Measurements from ENCODE around the gene OR5C1. TPM values are rescaled to one million over a fixed set of nuclear protein-coding genes. Genes with fewer than 3 reads are reported as not detected.
"Not testable (repeated sequence)": the region's sequence is repeated elsewhere in the genome, so short reads cannot be mapped to it uniquely, and the experiment has no call there.

The OR5C1 gene
- total RNA-seq, 1 experiment from 2014 or later = not detected

DNA sequence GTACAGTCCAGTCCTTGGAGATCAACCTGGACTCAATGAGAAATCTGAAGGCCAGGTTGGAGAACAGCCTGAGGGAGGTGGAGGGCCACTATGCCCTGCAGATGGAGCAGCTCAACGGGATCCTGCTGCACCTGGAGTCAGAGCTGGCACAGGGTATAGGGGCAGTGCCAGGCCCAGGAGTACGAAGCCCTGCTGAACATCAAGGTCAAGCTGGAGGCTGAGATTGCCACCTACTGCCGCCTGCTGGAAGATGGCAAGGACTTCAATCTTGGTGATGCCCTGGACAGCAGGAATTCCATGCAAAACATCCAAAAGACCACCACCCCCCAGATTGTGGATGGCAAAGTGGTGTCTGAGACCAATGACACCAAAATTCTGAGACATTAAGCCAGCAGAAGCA lies 49.7 kb downstream of the OR5C1 start:
- not testable (repeated sequence) for H3K27ac ChIP-seq (ENCODE audit: insufficient read length, low read depth, low read length)
- WGBS (ENCODE audit: extremely low coverage, insufficient read length, low lambda C conversion rate) = no CpG with 5 or more reads among the region's 3 CpGs

More for the DNA sequence above, 49.7 kb downstream of the OR5C1 start:
- not testable (repeated sequence) for H4K5ac ChIP-seq (ENCODE audit: insufficient read length, low read depth, low read length); H3K27ac Mint-ChIP-seq; H3K23ac ChIP-seq (ENCODE audit: insufficient read length, low read depth, low read length); H2BK120ac ChIP-seq (ENCODE audit: low read depth, low read length, poor library complexity, severe bottlenecking); H2BK20ac ChIP-seq (ENCODE audit: low read depth, low read length, poor library complexity, severe bottlenecking); H2BK15ac ChIP-seq (ENCODE audit: low read depth, low read length); H3K18ac ChIP-seq (ENCODE audit: insufficient read length, low read depth, low read length); H2BK12ac ChIP-seq (ENCODE audit: insufficient read length, low read depth, low read length); H3K4me1 ChIP-seq (ENCODE audit: insufficient read depth, low read length); H3K56ac ChIP-seq (ENCODE audit: insufficient read length, low read depth, low read length); H3K9ac ChIP-seq (ENCODE audit: extremely low read depth, insufficient read length, low read length); H3K36me3 Mint-ChIP-seq (ENCODE audit: insufficient read depth in 1 of 3, low read depth in 3 of 3); H3K9me3 Mint-ChIP-seq; H3K27me3 ChIP-seq (ENCODE audit: insufficient read depth, low read length); H2BK5ac ChIP-seq (ENCODE audit: insufficient read length, low read length); H2AFZ ChIP-seq (ENCODE audit: low read length); H3K4ac ChIP-seq (ENCODE audit: low read depth, low read length); H3K79me2 ChIP-seq (ENCODE audit: insufficient read depth, low read length); H4K91ac ChIP-seq (ENCODE audit: insufficient read length, low read depth, low read length); H3K4me3 Mint-ChIP-seq; H4K20me1 ChIP-seq (ENCODE audit: control insufficient read depth, insufficient read depth, insufficient read length); H3K27me3 Mint-ChIP-seq (ENCODE audit: low read depth); DNase-seq; H3K14ac ChIP-seq (ENCODE audit: insufficient read depth, low read length); H3T11ph ChIP-seq (ENCODE audit: low read length); H3K79me1 ChIP-seq (ENCODE audit: insufficient read depth, low read depth, low read length, poor library complexity, severe bottlenecking); H3K23me2 ChIP-seq (ENCODE audit: insufficient read length, low read depth, low read length, poor library complexity, severe bottlenecking); H3K4me2 ChIP-seq (ENCODE audit: insufficient read depth, insufficient read length, low read length); H3K9me3 ChIP-seq (ENCODE audit: control insufficient read depth, low read depth, low read length); H2AK5ac ChIP-seq (ENCODE audit: insufficient read length, low read length); H4K8ac ChIP-seq (replicated peaks; ENCODE audit: insufficient read length, low read depth, low read length)
- peaks cover 8 to 11% of the 10 kb centered on the region in 2 experiments for H3K4me1 Mint-ChIP-seq
- TF ChIP-seq CTCF (conservative IDR thresholded peaks at IDR 0.05) = peak; percentile 39; the same call in 2 of the 3 replicates

Other genes with a start within 250 kb of the OR5C1 start
- gene OR1N2, start 235.8 kb upstream of the OR5C1 start, total RNA-seq (2021) = not detected in 2 replicates
- not detected in 2 replicates for gene OR1L8, start 205.5 kb upstream of the OR5C1 start, total RNA-seq (2021)
- not detected in 2 replicates for gene OR1Q1, start 174.2 kb upstream of the OR5C1 start, total RNA-seq (2021)
- gene OR1B1, start 131.3 kb upstream of the OR5C1 start, total RNA-seq (2021) = not detected in 2 replicates
- gene OR1L1, start 127.2 kb upstream of the OR5C1 start, total RNA-seq (2021) = not detected in 2 replicates
- not detected in 2 replicates for gene OR1L3, start 113.8 kb upstream of the OR5C1 start, total RNA-seq (2021)
- gene OR1L4, start 64.9 kb upstream of the OR5C1 start, total RNA-seq (2021) = not detected in 2 replicates
- gene OR1L6, start 46.6 kb upstream of the OR5C1 start, total RNA-seq (2021) = not detected in 2 replicates
- not detected in 2 replicates for gene OR1K1, start 11.2 kb downstream of the OR5C1 start, total RNA-seq (2021)
- 24.3 and 25.6 TPM in 2 replicates for gene PDCL, start 39.7 kb downstream of the OR5C1 start, total RNA-seq (2021)
- 49.0 and 49.8 TPM in 2 replicates for gene RC3H2, start 116.4 kb downstream of the OR5C1 start, total RNA-seq (2021)
- 10.2 and 10.6 TPM in 2 replicates for gene ZBTB6, start 124.4 kb downstream of the OR5C1 start, total RNA-seq (2021)
- gene ZBTB26, start 142.6 kb downstream of the OR5C1 start, total RNA-seq (2021) = 5.8 and 6.1 TPM in 2 replicates
- gene RABGAP1, start 152.1 kb downstream of the OR5C1 start, total RNA-seq (2021) = 31.6 and 33.5 TPM in 2 replicates
- 0.87 and 1.0 TPM in 2 replicates for gene GPR21, start 244.7 kb downstream of the OR5C1 start, total RNA-seq (2021)

Measured in H9 (cell line).